A549 (cell line): Measurements from ENCODE around the gene FSD1. TPM values are rescaled to one million over a fixed set of nuclear protein-coding genes. Genes with fewer than 3 reads are reported as not detected.

Experiments used
- ATAC-seq, 2 experiments: fragments of 200-7000 bp in 1 of 2; fragments of >200 bp in 1 of 2; cut with Nextera tagmentation in 1 of 2; cut with Tn5 transposase in 1 of 2; 3 replicates each; pipeline versions ENCODE4 v1.8.0 to v1.9.1; 2018 to 2020; ENCODE audit warnings: mild to moderate bottlenecking in 1 of 2, moderate library complexity in 1 of 2
- CTCF ChIA-PET: fragments of 300-600 bp; sonication (Branson Sonifier 250); formaldehyde crosslinking; extraction: SDS; loops from one replicate; lab custom pipeline; 2021; ENCODE audit warnings: antibody characterized with exemption, inconsistent platforms; lab: Yijun Ruan, JAX
- POLR2A ChIA-PET: fragments of 350-600 bp; formaldehyde crosslinking; extraction: SDS; loops from one replicate; lab custom pipeline; 2021; ENCODE audit warnings: antibody characterized with exemption, inconsistent platforms; lab: Yijun Ruan, JAX
- DNase-seq, 2 experiments: peaks; one replicate each; pipeline versions ENCODE4 v3.0.0 to v3.0.0-alpha.2; 2011 to 2016; ENCODE audit warnings: low read depth in 1 of 2, low spot score in 1 of 2
- FAIRE-seq: peaks from 2 replicates; lab custom pipeline; 2011; peaks lifted over from hg19 to GRCh38; lab: Jason Lieb, UNC
- H3K27ac ChIP-seq, 2 experiments: fragments of >200 bp; sonication (Bioruptor Twin); formaldehyde crosslinking; 3 replicates each; pipeline ENCODE4 v1.5.1; 2016 to 2017
- H3K4me1 ChIP-seq: fragments of >200 bp; sonication (Bioruptor Twin); formaldehyde crosslinking; 3 replicates; pipeline ENCODE4 v1.6.1; 2016
- H3K4me2 ChIP-seq: fragments of >200 bp; sonication (Bioruptor Twin); formaldehyde crosslinking; 3 replicates; pipeline ENCODE4 v1.6.1; 2016
- H3K4me3 ChIP-seq: fragments of >200 bp; sonication (Bioruptor Twin); formaldehyde crosslinking; 3 replicates; pipeline ENCODE4 v1.5.1; 2016
- H3K9me3 ChIP-seq: fragments of >200 bp; sonication (Bioruptor Twin); formaldehyde crosslinking; 3 replicates; pipeline ENCODE4 v1.6.1; 2016
- ATOH8 ChIP-seq: fragments of 250-450 bp; sonication (Bioruptor Pico); IDR thresholded peaks from 2 replicates; pipeline ENCODE4 v1.5.0; 2020; ENCODE audit warnings: low read depth, mild to moderate bottlenecking, moderate library complexity
- BHLHE40 ChIP-seq: IDR thresholded peaks from 2 replicates; pipeline ENCODE4 v1.6.1; 2012; ENCODE audit warnings: low read depth, low read length, inconsistent platforms
- CEBPB ChIP-seq, 2 experiments: fragments of >200 bp in 1 of 2; sonication (Bioruptor Twin) in 1 of 2; formaldehyde crosslinking in 1 of 2; IDR thresholded peaks; 2 replicates each; pipeline ENCODE4 v1.6.1; 2012 to 2016
- EHMT2 ChIP-seq: fragments of 200-600 bp; sonication (generic); IDR thresholded peaks from 2 replicates; pipeline ENCODE4 v1.6.1; 2016; ENCODE audit warnings: antibody characterized with exemption, low read depth, mild to moderate bottlenecking, moderate library complexity
- ESRRA ChIP-seq: fragments of 150-350 bp; IDR thresholded peaks from 2 replicates; pipeline ENCODE4 v1.6.1; 2014; ENCODE audit warnings: mild to moderate bottlenecking, low read length, borderline replicate concordance
- FOSB ChIP-seq: fragments of 250-450 bp; sonication (Bioruptor Pico); IDR thresholded peaks from 2 replicates; pipeline ENCODE4 v1.5.0; 2020; ENCODE audit warnings: mild to moderate bottlenecking, moderate library complexity
- FOSL2 ChIP-seq, 2 experiments: fragments of 450-650 bp in 1 of 2; fragments of >200 bp in 1 of 2; sonication (Bioruptor Twin) in 1 of 2; formaldehyde crosslinking; IDR thresholded peaks; 2 replicates each; pipeline versions ENCODE4 v1.5.0 to v1.6.1; 2016 to 2020; ENCODE audit warnings: mild to moderate bottlenecking in 1 of 2, moderate library complexity in 1 of 2
- FOXS1 ChIP-seq: fragments of 250-450 bp; sonication (Bioruptor Pico); IDR thresholded peaks from 2 replicates; pipeline ENCODE4 v1.5.0; 2020; ENCODE audit warnings: mild to moderate bottlenecking, moderate library complexity
- GATA3 ChIP-seq: IDR thresholded peaks from 2 replicates; pipeline ENCODE4 v1.6.1; 2012; ENCODE audit warnings: borderline replicate concordance
- HDAC2 ChIP-seq: fragments of 200-600 bp; sonication (generic); IDR thresholded peaks from 2 replicates; pipeline ENCODE4 v1.6.1; 2016
- HEYL ChIP-seq: fragments of 250-450 bp; sonication (Bioruptor Pico); IDR thresholded peaks from 2 replicates; pipeline ENCODE4 v1.8.0; 2021; ENCODE audit warnings: mild to moderate bottlenecking, moderate library complexity
- HOXB5 ChIP-seq: fragments of 250-450 bp; sonication (Bioruptor Pico); IDR thresholded peaks from 2 replicates; pipeline ENCODE4 v1.5.0; 2020; ENCODE audit warnings: mild to moderate bottlenecking, moderate library complexity
- JUN ChIP-seq, 2 experiments: fragments of >200 bp; sonication (Bioruptor Twin); formaldehyde crosslinking; IDR thresholded peaks; 2 replicates in 1 of 2; 3 replicates in 1 of 2; pipeline ENCODE4 v1.6.1; 2016 to 2017
- JUNB ChIP-seq: fragments of >200 bp; sonication (Bioruptor Twin); formaldehyde crosslinking; IDR thresholded peaks from 2 replicates; pipeline ENCODE4 v1.6.1; 2016
- MAX ChIP-seq: IDR thresholded peaks from 2 replicates; pipeline ENCODE4 v1.6.1; 2012
- MAZ ChIP-seq: fragments of 150-350 bp; IDR thresholded peaks from 2 replicates; pipeline ENCODE4 v1.6.1; 2014; ENCODE audit warnings: antibody characterized with exemption, low read depth, low read length, borderline replicate concordance
- MYC ChIP-seq: IDR thresholded peaks from 2 replicates; pipeline ENCODE4 v1.6.1; 2012; ENCODE audit warnings: mild to moderate bottlenecking, inconsistent platforms, low read length, improper control_type of control experiment, borderline replicate concordance
- NPAS2 ChIP-seq: fragments of 250-450 bp; sonication (Bioruptor Pico); IDR thresholded peaks from 2 replicates; pipeline ENCODE4 v1.8.0; 2022; ENCODE audit warnings: mild to moderate bottlenecking, moderate library complexity, borderline replicate concordance
- PBX3 ChIP-seq: IDR thresholded peaks from 2 replicates; pipeline ENCODE4 v1.6.1; 2012
- PHF8 ChIP-seq: fragments of 200-600 bp; sonication (generic); IDR thresholded peaks from 2 replicates; pipeline ENCODE4 v1.6.1; 2016; ENCODE audit warnings: low read depth, mild to moderate bottlenecking, antibody characterized with exemption, moderate library complexity, borderline replicate concordance
- POLR2A ChIP-seq: IDR thresholded peaks from 2 replicates; pipeline ENCODE4 v1.6.1; 2012; ENCODE audit warnings: mild to moderate bottlenecking, low read length
- POLR2AphosphoS2 ChIP-seq: conservative IDR thresholded peaks from 2 replicates; pipeline ENCODE4 v1.6.1; 2012; ENCODE audit warnings: low read length, improper control_type of control experiment, inconsistent platforms
- RFX5 ChIP-seq: fragments of 450-650 bp; IDR thresholded peaks from 2 replicates; pipeline ENCODE4 v1.7.1; 2014; ENCODE audit warnings: antibody characterized with exemption, mild to moderate bottlenecking, moderate library complexity
- SREBF2 ChIP-seq: fragments of 450-650 bp; IDR thresholded peaks from 2 replicates; pipeline ENCODE4 v1.6.1; 2014; ENCODE audit warnings: mild to moderate bottlenecking, moderate library complexity
- USF2 ChIP-seq: fragments of 450-650 bp; IDR thresholded peaks from 2 replicates; pipeline ENCODE4 v1.6.1; 2014; ENCODE audit warnings: antibody characterized with exemption
- WGBS: methylation state at CpG from one replicate; pipeline ENCODE4 v1.1.6; 2017; ENCODE audit errors: missing lambda C conversion rate; 5-methylcytosine and 5-hydroxymethylcytosine counted together
- polyA plus RNA-seq, 4 experiments: library from polyadenylated mRNA; depleted of rRNA in 3 of 4; stranded (reverse); fragments of >200 nt; fragmentation: RNase III in 1 of 4; extraction: RNeasy Plus Mini Kit Qiagen cat#74134 plus additional on column Dnase treatment in 1 of 4; gene quantifications; 2 replicates in 3 of 4; 3 replicates in 1 of 4; pipeline ENCODE4 v1.2.3, GENCODE V29; 2011 to 2017

Gene FSD1
- polyA plus RNA-seq, 2 of the 4 experiments (the other 2 are of a cell fraction) = 3.5 to 13.2 TPM

- Histone ChIP-seq H3K9me3 (no peaks in the 10 kb centered on the region), H3K27ac (no peak within 1 kb of the TSS), H3K4me3 (no peak within 1 kb of the TSS), H3K4me1 (0 out of 3 replicates have a peak, but pooled peaks cover 3% of the 10 kb centered on the region), H3K4me2 (no peak within 1 kb of the TSS)
- DNase-seq = no peak
- FAIRE-seq = no peak
- no peak for ATAC-seq
- ChIA-PET CTCF (no interaction called here), POLR2A (interaction anchor here (0.5 kb wide), 1 partner anchor 69 kb away, joined by 3 read pairs; no protein-coding TSS in a partner anchor)
- 70% methylated on average over 26 of the region's 27 CpGs for WGBS
- TF ChIP-seq GATA3 = no peak
- TF ChIP-seq, all 56 proteins: peak for 0
Measured at GRCh38 chr19:4338441-4339355, 34.3 kb downstream of the FSD1 start, which contains the start of gene STAP2. Gene STAP2, minus strand, starts transcription at chr19:4338827. Its CDS starts 74 bp downstream, at chr19:4338753.

GRCh38 chr19:4342314-4342614 is 37.9 kb downstream of the FSD1 start:
- peak; percentile 34 to 41 for ATAC-seq
- WGBS = 14% methylated on average over 2 of the region's 10 CpGs

GRCh38 chr19:4342615-4343369 is 38.4 kb downstream of the FSD1 start:
- peak overlapping the region; percentile 93 for H3K4me2 ChIP-seq
- CTCF ChIA-PET = interaction anchor here (1.3 to 3.6 kb wide), 3 partner anchors 10 to 33 kb away, joined by 3 to 32 read pairs (median 11); no protein-coding TSS in a partner anchor
- TF ChIP-seq FOSL2 (IDR thresholded peaks at IDR 0.05) (no peak), FOSL2 (CRISPR knock-in tag; IDR thresholded peaks at IDR 0.05) (peak; percentile 4; the same call in 1 of the 2 replicates), MYC (0 out of 2 replicates have a peak, but pooled peaks have one; percentile 41), SREBF2 (no peak), NPAS2 (CRISPR knock-in tag) (peak; percentile 94), POLR2A (peak; percentile 75), BHLHE40 (no peak), MAZ (no peak), HDAC2 (no peak), FOSB (CRISPR knock-in tag) (peak; percentile 60; the same call in 1 of the 2 replicates), JUN (IDR thresholded peaks at IDR 0.05) (peak; percentile 60 to 67; a peak in 4 of 5 replicates), PBX3 (peak; percentile 97), HEYL (peak; percentile 98), EHMT2 (no peak), FOXS1 (CRISPR knock-in tag) (peak; percentile 99), POLR2AphosphoS2 (no peak), ATOH8 (CRISPR knock-in tag) (peak; percentile 99), CEBPB (IDR thresholded peaks at IDR 0.05) (no peak), MAX (no peak), ESRRA (no peak), HOXB5 (CRISPR knock-in tag) (peak; percentile 99), USF2 (peak; percentile 27; the same call in 1 of the 2 replicates), RFX5 (0 out of 2 replicates have a peak, but pooled peaks have one; percentile 45)

More at GRCh38 chr19:4342314-4342614, 37.9 kb downstream of the FSD1 start:
- ChIA-PET CTCF (interaction anchor here (1.3 to 3.6 kb wide), 3 partner anchors 10 to 33 kb away, joined by 3 to 32 read pairs (median 11); no protein-coding TSS in a partner anchor), POLR2A (interaction anchor here (0.7 to 2.1 kb wide), 8 partner anchors 10 to 129 kb away, joined by 3 to 8 read pairs (median 4); partner anchors contain the start of genes CHAF1A and YJU2)
- H3K4me3 ChIP-seq = peak overlapping the region; percentile 55
- FAIRE-seq (no peak), DNase-seq (no peak)
- H3K27ac ChIP-seq = peak overlapping the region; percentile 92
- TF ChIP-seq JUNB = no peak
- no peak for TF ChIP-seq PBX3
- peak; percentile 50; the same call in 1 of the 2 replicates for TF ChIP-seq PHF8
- H3K4me1 ChIP-seq = peaks cover 8% of the 10 kb centered on the region; the same call in 1 of the 3 replicates
- H3K9me3 ChIP-seq = no peaks in the 10 kb centered on the region
- H3K4me2 ChIP-seq = peak overlapping the region; percentile 93

More at GRCh38 chr19:4342615-4343369, 38.4 kb downstream of the FSD1 start:
- peak overlapping the region; percentile 92 to 95 for H3K27ac ChIP-seq
- peak overlapping the region; percentile 58 for H3K4me3 ChIP-seq
- POLR2A ChIA-PET = interaction anchor here (0.6 to 2.1 kb wide), 11 partner anchors 10 to 129 kb away, joined by 3 to 8 read pairs (median 5); partner anchors contain the start of genes CHAF1A and YJU2
- H3K9me3 ChIP-seq = no peaks in the 10 kb centered on the region
- peak; percentile 90 to 97 for ATAC-seq
- 0% methylated on average over 26 of the region's 39 CpGs for WGBS
- FAIRE-seq = no peak
- H3K4me1 ChIP-seq = peaks cover 8% of the 10 kb centered on the region; the same call in 1 of the 3 replicates
- peak; percentile 88 to 100 for DNase-seq
